Raji (cell line): ENCODE results near the gene ADAMTS13.

ENCODE experiments used
- POLR2A ChIP-seq: IDR thresholded peaks from 2 replicates; pipeline ENCODE4 v1.6.1; 2011; ENCODE audit warnings: low read depth, low read length, control low read depth; ENCODE audit not compliant: insufficient read depth

ADAMTS13 gene

GRCh38 chr9:133507246-133507965, 85.2 kb downstream of the ADAMTS13 start:
- TF ChIP-seq POLR2A, result no peak

- no peak for TF ChIP-seq POLR2A
Observed at GRCh38 chr9:133508046-133508445, 85.9 kb downstream of the ADAMTS13 start.
